A673 (cell line): ENCODE results near the gene ACOT11.

Experiments used
- EZH2 ChIP-seq: fragments of 200-600 bp; sonication (generic); IDR thresholded peaks from 2 replicates; pipeline ENCODE4 v1.6.1; 2017; ENCODE audit warnings: borderline replicate concordance, low read depth, mild to moderate bottlenecking, mixed read lengths, antibody characterized with exemption, low read length; ENCODE audit not compliant: poor library complexity, severe bottlenecking
- TF ChIP-seq, protein P1 (sequence below): fragments of 300-800, 200-600 bp; sonication (generic); conservative IDR thresholded peaks from 2 replicates; pipeline ENCODE4 v1.5.1; 2017; ENCODE audit warnings: low read depth, mild to moderate bottlenecking, antibody characterized with exemption, low read length, moderate library complexity, mixed read lengths

- TF ChIP-seq, protein P1, sequence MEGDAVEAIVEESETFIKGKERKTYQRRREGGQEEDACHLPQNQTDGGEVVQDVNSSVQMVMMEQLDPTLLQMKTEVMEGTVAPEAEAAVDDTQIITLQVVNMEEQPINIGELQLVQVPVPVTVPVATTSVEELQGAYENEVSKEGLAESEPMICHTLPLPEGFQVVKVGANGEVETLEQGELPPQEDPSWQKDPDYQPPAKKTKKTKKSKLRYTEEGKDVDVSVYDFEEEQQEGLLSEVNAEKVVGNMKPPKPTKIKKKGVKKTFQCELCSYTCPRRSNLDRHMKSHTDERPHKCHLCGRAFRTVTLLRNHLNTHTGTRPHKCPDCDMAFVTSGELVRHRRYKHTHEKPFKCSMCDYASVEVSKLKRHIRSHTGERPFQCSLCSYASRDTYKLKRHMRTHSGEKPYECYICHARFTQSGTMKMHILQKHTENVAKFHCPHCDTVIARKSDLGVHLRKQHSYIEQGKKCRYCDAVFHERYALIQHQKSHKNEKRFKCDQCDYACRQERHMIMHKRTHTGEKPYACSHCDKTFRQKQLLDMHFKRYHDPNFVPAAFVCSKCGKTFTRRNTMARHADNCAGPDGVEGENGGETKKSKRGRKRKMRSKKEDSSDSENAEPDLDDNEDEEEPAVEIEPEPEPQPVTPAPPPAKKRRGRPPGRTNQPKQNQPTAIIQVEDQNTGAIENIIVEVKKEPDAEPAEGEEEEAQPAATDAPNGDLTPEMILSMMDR: no peak
- no peak for TF ChIP-seq EZH2
Measured at GRCh38 chr1:54643736-54644135, 95.7 kb downstream of the ACOT11 start.
